GM10266 (cell line): Measurements from ENCODE around the gene P3H4.

Source experiments
- DNase-seq: peaks from one replicate; pipeline ENCODE4 v3.0.0; 2012; ENCODE audit errors: extremely low spot score
- TF ChIP-seq, protein P1 (sequence below): IDR thresholded peaks from 2 replicates; pipeline ENCODE4 v1.5.1; 2012; ENCODE audit warnings: mild to moderate bottlenecking, low read depth; ENCODE audit not compliant: control insufficient read depth, insufficient read depth; ENCODE audit errors: missing control alignments

P3H4 gene

GRCh38 chr17:41769346-41769862, 42.3 kb downstream of the P3H4 start:
- TF ChIP-seq, protein P1, sequence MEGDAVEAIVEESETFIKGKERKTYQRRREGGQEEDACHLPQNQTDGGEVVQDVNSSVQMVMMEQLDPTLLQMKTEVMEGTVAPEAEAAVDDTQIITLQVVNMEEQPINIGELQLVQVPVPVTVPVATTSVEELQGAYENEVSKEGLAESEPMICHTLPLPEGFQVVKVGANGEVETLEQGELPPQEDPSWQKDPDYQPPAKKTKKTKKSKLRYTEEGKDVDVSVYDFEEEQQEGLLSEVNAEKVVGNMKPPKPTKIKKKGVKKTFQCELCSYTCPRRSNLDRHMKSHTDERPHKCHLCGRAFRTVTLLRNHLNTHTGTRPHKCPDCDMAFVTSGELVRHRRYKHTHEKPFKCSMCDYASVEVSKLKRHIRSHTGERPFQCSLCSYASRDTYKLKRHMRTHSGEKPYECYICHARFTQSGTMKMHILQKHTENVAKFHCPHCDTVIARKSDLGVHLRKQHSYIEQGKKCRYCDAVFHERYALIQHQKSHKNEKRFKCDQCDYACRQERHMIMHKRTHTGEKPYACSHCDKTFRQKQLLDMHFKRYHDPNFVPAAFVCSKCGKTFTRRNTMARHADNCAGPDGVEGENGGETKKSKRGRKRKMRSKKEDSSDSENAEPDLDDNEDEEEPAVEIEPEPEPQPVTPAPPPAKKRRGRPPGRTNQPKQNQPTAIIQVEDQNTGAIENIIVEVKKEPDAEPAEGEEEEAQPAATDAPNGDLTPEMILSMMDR, result no peak
- no peak for DNase-seq

- TF ChIP-seq, protein P1, result no peak
- DNase-seq, result no peak
Measured at GRCh38 chr17:41768682-41769288, 43.0 kb downstream of the P3H4 start.

DNA sequence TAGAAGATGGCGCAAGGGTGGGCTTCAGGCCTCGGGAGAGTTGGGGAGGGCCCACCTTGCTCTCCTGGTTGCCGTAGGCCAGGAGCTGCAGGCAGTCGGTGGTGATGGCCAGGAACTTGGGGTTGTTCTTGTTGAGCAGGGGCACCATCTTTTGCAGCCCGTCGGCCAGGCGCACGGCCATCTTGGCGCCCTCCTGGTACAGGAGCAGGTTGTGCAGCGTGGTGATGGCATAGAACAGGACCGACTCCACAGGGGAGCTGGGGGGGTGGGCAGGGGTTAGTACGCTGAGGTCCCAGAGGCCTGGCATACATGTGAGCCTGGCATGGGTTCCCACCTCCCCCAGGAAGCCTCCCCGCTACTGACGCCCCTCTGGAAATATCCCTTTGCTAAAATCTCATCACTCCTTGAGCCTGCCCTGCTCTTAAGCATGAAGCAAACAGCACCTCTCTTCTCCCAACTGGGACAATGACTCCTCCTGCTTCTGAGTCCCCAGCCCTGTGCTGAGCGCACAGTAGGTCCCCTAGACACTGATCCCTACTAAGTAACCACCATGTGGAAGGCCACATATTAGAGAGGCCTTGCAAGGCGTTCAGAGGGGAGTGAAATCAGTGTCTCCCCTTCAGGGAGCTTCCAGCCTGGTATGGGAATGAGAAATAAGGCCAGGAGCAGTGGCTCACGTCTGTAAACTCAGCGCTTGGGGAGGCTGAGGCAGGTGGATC, 44.3 kb downstream of the P3H4 start:
- DNase-seq, result no peak
- TF ChIP-seq, protein P1, result no peak

DNA sequence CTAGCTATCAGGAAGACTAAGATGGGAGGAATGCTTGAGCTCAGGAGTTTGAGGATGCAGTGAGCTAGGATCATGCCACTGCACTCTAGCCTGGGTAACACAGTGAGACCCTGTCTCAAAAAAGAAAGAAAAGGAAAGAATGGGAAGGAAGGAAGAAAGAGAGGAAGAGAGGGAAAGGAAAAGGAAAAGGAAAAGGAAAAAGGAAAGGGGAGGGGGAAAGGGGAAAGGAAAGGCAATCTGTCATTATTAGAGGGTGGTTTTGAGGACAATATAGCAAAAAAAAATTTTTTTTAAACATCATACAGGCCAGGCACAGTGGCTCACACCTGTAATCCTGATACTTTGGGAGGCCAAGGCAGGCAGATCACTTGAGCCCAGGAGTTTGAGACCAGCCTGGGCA, 45.6 kb downstream of the P3H4 start:
- DNase-seq, result no peak
- TF ChIP-seq, protein P1, result no peak

GRCh38 chr17:41763327-41763726, 48.4 kb downstream of the P3H4 start:
- no peak for DNase-seq
- TF ChIP-seq, protein P1, result no peak

DNA sequence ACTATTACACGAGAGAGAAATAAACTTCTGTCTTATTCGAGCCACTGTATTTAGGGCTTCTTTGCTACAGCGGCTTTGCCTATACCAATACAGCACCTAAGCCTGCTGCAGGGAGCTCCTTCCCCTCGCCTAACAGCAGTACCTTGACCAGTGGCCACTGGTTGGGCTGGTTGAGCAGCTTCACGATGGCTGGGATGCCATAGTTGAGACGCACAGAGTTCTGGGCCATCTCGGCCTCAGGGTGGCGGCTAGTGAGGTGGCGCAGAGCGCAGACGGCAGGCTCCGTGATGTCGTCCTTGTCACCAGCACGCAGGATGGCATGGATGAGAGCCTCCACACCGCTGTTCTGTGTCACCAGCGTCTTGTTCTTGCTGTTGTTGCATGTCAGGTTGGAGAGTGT, 48.9 kb downstream of the P3H4 start:
- TF ChIP-seq, protein P1, result no peak
- no peak for DNase-seq

DNA sequence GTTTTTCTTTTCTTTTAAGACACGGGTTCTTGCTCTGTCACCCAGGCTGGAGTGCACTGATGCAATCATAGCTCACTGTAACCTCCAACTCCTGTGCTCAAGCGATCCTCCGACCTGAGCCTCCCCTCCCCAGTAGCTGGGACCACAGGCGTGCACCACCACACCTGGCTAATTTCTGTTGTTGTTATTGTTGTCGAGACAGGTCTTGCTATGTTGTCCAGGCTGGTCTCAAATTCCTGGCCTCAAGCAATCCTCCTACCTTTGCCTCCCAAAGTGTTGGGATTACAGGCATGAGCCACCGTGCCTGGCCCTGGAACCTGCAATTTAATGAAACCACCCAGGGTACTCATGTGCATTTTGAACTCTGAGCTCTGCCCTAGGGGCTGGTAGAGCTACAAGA, 49.4 kb downstream of the P3H4 start:
- TF ChIP-seq, protein P1, result no peak

More for the DNA sequence above, 49.4 kb downstream of the P3H4 start:
- no peak for DNase-seq
